GM10266 (cell line): Measurements from ENCODE around the gene PKDREJ.

Source experiments
- DNase-seq: peaks from one replicate; pipeline ENCODE4 v3.0.0; 2012; ENCODE audit errors: extremely low spot score
- TF ChIP-seq, protein P1 (sequence below): IDR thresholded peaks from 2 replicates; pipeline ENCODE4 v1.5.1; 2012; ENCODE audit warnings: mild to moderate bottlenecking, low read depth; ENCODE audit not compliant: control insufficient read depth, insufficient read depth; ENCODE audit errors: missing control alignments

The PKDREJ gene

DNA sequence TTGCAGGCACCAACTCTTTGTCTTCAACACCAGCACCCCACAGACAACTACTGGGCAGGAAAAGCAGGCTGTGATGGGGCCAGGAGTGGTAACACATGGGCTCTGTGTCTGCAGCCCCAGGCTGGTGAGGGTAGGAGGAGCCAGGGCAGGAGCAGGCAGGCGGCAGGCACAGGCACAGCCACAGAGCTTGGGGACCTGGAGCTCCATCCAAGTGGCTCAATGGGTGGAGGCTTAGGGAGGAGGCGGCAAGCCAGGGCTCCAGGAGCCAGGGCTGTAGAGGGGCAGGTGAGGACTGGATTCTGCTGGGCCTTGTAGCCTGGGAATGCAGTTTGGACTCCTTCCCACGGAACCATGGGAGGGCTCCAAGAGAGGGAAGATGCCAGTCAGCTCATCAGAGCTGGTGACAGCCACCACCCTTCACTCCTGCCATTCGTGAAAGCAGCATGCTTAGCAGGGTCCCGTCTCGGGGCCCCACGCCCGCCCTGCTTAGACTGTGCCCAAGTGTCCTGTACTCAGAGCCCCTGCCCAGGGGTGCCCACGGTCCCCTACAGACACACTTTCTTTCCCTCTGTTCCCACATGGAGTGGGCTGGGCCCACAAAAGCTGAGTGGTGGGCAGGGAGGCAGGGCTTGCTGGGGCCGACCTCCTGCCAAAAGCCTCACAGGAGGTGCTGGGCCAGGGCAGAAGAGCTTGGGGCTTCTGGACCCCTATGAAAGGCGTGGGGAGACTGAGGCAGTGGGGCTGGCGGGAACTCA lies 17.1 kb upstream of the PKDREJ start:
- TF ChIP-seq, protein P1, sequence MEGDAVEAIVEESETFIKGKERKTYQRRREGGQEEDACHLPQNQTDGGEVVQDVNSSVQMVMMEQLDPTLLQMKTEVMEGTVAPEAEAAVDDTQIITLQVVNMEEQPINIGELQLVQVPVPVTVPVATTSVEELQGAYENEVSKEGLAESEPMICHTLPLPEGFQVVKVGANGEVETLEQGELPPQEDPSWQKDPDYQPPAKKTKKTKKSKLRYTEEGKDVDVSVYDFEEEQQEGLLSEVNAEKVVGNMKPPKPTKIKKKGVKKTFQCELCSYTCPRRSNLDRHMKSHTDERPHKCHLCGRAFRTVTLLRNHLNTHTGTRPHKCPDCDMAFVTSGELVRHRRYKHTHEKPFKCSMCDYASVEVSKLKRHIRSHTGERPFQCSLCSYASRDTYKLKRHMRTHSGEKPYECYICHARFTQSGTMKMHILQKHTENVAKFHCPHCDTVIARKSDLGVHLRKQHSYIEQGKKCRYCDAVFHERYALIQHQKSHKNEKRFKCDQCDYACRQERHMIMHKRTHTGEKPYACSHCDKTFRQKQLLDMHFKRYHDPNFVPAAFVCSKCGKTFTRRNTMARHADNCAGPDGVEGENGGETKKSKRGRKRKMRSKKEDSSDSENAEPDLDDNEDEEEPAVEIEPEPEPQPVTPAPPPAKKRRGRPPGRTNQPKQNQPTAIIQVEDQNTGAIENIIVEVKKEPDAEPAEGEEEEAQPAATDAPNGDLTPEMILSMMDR: no peak
- DNase-seq: no peak

DNA sequence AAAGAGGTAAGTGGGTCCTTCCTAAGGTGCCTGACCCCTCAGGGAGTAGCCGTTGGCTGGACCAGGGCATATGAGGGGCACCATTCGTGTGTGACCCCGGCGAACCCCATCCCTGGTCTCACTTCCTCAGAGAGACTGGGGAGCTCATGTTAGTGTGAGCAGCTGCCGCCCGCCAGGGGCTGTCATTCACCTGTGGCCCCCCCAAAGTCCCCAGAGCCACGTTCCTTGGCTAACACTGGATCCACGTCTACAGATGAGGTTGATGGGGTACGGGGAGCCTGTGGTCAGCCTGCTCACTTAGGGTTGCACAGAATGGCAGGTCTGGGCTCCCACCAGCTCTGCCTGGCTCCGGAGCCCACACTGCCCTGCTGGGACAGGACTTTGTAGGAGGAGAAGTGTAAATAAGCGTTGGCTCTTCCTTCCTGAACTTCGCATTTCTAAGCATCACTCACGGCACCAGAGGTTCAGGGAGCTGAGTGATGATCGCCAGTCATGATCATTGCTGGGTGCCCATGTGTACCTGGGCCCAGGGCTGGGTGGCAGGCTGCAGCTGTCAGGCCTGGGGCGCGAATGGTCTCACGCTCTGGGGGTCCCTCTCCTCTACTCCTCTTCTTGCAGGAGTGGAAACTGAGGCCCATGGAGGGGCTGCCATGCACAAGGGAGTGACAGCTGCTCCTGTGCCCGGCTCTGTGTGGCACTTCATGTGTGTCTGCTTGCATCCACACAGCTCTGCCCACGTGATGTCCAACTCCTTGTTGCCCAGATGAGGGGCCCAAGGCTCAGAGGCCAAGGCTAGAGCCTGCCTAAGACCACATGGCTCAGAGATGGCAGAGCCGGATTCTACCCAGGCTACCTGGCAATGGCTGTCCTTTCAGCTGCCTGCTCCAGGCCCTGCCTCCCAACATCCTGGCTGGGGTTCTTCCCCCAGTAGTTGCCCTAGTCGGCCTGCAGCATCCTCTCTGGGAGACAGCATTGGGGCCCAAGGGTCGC lies 15.8 kb upstream of the PKDREJ start:
- no peak for DNase-seq
- TF ChIP-seq, protein P1: no peak

DNA sequence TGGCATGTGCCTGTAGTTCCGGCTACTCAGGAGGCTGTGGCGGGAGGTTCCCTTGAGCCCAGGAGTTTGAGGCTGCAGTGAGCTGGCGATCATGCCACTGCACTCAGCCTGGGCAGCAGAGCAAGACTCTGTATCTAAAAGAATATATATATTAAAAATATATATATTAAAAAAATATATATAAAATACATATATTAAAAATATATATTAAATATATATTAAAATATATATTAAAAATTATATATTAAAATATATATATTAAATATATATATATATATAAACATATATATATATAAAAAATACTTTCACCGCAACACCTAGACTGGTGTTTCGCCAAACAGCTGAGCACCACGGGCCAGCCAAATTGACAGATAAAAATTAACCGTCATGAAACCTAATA lies 13.4 kb upstream of the PKDREJ start:
- TF ChIP-seq, protein P1: no peak
- no peak for DNase-seq

DNA sequence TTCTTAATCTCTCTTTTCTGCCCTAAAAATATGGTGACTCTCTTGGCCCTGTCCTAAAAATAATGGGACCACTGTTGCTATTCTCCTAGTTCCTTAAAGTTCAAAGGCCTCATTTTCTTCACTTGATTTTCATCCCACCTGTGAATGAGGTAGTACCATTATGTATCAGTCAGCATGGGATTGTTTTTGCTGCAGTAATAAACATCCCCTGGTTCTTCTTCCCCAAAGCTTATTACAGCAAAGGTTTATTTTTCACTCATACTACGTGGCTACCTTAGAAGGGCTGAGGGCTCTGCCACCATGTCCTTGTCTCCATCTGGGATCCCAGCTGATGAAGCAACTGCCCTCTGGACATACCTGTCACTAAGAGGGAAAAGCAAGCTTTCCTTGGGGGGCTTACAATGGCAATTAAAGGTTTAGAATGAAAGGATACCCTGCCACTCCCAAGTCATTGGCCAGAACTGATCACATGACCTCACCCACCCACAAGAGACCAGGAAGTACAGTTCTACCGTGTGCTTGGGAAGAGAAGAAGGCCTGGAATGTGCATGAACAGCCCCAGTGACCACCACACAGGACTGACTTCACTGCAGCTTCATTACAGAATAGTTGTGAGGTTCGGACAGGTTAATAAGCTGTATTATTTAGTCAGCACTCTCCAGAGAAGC lies 12.4 kb upstream of the PKDREJ start:
- TF ChIP-seq, protein P1: no peak
- no peak for DNase-seq

DNA sequence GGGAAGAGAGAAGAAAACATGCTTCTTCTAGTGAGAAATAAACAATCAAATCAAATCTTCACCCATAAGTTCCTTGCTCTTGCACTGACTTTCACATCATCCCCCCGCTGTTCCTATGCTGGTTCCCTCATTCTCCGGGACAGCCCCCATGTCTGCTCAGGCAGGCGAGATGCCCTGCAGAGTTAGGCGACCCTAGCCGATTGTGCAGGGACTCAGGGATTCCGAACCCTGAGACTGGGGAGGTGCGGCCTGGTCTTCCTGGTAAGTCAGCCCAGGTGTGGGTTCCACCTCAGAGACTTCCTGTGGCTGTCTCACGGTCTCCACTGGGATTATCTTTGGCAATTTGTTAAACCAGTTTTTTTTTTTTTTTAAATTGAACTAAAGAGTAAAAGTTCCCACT lies 11.2 kb upstream of the PKDREJ start:
- TF ChIP-seq, protein P1: no peak
- no peak for DNase-seq

DNA sequence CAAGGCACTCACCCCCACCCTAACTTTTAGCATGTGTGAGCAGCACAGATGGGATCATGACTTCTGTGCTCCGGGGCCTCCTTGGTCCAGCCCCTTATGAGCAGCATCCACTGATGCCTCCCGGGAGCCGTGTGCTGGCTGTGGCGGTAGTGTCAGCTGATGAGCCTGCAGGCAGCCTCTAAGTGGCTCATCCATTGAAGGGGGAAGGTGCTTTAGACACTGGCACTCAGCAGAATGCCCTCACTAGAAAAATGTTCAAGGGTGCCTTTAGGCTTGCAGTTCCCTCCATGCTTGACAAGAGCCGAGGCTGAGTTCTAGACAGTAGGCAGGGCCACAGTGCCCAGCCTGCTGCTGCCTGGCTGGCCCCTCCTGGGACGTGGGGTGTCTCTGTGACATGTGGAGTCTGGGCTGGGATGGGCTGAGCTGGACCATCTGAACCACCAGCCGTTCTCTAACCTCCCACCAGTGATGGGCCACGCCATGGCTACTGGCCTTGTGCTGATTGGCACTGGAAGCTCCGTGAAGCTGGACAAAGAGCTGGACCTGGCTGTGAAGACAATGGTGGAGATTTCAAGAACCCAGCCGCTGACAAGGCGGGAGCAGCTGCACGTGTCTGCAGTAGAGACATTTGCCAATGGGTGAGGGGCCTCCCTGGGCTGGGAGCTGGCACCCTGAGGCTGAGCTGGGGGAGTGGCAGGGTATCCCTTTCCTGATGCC lies 10.4 kb upstream of the PKDREJ start:
- TF ChIP-seq, protein P1: no peak
- no peak for DNase-seq
